SIG-M5 treated with dmso at 0.1 percent for 504 hours (cell line): ENCODE results near the gene ARL4A.
"Not testable (repeated sequence)": the region's sequence is repeated elsewhere in the genome, so short reads cannot be mapped to it uniquely, and the experiment has no call there.

ENCODE experiments used
- DNase-seq: peaks from one replicate; lab custom pipeline; 2025; ENCODE audit not compliant: unreplicated experiment; lab: John Stamatoyannopoulos, UW

Gene ARL4A

GRCh38 chr7:12661581-12661980, 25.9 kb upstream of the ARL4A start:
- DNase-seq = no peak

DNA sequence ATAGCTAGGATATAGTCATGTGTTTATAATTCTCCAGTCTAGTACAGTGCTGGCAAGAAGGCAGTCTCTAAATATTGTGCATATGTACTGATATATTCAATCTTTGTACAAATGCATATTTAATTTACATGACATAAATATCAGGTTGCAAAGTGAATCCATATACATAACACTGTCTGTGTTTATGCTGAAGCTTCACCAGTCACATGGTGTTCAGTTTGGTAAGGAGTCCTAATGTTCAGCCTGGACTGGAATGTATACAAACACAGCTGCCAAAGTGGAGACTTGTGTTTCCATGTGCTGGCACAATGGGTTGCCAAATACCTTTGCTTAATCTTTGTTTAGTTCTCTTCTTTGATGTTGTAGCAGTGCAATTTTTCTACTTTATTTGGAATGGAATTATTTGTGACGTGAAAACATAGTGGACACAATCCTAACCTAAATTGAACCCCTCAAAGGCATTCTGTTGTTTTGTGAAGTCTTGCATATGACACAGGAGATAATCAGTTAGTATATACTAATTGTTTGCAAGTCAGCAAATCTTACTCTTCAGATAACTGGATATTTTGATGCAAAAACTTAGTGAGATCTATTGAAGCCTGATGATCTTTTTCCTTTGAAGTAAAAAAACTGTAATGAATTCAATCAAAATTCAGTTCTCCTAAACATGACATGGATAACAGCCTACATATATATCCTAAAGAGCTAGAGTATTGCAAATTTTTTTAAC, 17.3 kb upstream of the ARL4A start:
- DNase-seq = no peak

DNA sequence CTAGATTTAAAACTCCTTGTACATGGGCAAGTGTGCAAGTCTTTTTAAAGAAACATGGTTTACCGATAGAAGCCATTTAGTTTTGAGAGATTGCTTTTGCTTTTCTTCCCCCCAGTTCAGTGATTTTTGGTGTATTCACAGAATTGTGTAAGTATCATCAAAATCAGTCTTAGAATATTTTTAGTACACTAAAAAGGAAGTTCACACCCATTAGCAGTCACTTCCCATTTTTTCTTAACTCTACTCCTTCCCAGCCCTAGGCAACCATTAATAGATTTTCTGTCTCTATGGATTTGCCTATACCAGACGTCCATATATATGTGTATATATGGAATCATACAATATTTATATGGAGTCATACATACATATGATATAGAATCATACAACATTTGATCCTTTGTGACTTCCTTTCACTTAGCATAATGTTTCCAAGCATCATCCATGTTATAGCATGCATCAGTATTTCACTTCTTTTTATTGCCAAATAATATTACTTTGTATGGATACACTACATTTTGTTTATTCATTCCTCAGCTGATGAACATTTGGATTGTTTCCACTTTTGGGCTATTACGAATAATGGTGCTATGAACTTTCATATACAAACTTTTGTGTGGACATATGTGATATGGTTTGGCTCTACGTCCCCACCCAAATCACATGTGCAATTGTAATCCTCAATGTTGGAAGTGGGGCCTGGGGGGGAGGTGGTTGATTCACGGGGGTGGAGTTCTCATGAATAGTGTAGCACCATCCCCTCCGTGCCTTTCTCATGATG, 16.5 kb upstream of the ARL4A start:
- DNase-seq = peak; percentile 75

GRCh38 chr7:12673436-12673835, 14.0 kb upstream of the ARL4A start:
- not testable (repeated sequence) for DNase-seq

- no peak for DNase-seq
Observed at GRCh38 chr7:12674053-12674452, 13.4 kb upstream of the ARL4A start.

- DNase-seq = peak; percentile 81
Observed at GRCh38 chr7:12674861-12675260, 12.6 kb upstream of the ARL4A start.

DNA sequence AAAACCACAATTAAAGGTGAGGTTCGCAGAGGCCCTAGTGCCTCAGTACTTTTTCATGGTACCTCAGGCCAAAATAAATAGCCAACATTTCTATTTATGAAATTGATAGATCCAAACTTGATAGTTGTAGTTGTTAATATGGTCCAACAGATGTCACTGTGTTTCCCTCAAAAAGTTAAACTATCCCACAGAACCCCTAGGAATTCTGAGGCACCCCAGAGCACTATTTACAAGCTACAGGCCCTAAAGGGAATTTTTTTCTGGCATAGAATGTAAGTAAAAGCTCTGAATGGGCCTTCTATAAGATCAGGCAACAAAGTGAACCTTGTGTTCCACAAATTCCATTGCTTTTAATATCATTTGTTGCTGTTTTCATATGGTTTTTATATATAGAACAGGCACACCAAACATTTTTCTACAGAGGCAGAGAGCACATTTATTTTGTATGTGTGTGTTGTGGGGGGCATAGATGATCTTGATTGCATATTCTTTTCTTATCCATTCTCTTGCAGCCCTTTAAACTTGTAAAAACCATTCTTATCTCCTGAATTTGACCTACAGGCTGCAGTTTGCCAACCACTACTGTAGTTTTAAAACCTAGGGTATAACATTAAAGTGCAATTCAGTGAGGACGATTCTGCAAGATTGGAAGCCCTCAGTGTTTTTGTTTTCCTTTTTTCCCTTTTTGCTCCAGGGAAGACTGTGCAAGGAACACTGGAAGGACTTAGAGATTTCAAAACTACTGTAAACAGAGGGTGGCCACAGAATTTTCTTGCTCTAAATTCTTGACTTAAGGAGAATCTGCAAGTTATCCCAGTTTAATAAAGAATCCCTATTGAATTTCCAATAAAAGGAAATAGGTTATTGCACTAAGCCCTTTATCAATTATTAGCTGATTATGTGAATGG, 3.5 kb upstream of the ARL4A start:
- no peak for DNase-seq

- no peak for DNase-seq
Observed at GRCh38 chr7:12684733-12685132, 2.7 kb upstream of the ARL4A start.

DNA sequence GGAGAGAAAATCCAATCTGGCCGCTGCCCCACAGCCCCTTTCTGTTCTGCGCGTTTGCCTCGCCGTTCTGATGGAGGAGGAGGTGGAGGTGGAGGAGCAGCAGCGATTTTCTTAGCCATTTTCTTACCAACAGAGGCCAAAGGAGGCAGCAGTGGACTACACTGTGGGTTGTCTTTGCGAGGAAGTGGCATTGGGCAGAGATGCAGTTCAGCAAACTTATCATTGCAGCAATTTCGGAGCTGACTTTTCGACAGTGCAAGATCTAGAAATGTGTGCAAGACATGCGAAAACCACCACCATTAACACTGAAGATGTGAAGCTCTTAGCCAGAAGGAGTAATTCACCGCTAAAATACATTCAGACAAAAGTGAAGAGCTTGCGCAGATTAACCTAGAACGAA, 1.9 kb upstream of the ARL4A start:
- DNase-seq = peak; percentile 79

DNA sequence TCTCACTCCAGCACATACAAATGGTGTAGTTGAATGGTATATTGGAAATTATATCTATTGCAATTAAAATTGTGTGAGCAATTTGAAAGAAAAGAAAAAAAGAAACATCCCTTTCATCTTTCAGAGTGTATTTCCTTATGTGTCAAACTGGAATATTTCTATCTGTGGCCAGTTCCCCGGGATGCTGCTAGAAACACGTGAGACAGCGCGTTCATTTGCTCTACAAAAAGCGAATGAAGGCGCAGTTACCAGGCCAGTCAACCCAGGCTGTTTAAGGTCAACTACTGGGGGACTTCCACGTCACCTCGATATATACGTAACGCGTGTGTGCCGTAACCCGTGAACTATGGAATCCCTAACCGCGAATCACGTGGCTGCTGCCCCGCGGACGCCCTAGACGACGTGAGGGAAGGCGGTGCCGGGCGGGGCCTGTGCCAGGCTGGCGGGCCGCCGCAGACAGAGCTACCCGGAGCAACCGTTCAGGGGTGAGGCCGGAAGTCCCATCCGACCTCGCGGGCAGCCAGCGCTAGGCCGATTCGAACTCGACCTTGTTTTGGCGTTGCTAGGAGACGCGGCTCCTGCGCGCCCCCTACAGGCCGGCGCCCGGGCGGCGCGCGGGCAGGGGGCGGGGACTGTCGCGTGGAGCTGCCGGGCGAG, 1.1 kb upstream of the ARL4A start:
- peak; percentile 94 for DNase-seq

DNA sequence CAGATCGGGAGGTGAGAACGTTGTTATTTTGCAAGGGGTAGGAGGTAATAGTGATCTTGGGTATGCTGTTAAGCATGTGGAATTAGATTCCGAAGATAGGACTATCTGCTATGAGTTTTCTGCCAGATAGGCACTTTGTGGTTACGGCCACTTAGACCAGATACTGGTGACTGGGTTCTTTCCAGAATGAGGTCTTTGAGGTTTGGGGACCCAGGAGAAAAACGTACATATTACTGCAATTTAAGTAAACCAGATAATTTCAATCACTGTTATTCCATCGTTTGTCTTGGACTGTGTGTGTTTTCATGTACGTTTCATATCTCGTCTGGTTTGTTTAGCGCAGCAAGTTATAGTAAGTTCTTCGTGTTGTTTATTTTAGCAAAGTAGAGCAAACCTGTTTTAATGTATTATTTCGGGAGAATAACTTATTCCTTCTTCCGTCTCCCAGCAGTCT, 312 bp downstream of the ARL4A start:
- no peak for DNase-seq

DNA sequence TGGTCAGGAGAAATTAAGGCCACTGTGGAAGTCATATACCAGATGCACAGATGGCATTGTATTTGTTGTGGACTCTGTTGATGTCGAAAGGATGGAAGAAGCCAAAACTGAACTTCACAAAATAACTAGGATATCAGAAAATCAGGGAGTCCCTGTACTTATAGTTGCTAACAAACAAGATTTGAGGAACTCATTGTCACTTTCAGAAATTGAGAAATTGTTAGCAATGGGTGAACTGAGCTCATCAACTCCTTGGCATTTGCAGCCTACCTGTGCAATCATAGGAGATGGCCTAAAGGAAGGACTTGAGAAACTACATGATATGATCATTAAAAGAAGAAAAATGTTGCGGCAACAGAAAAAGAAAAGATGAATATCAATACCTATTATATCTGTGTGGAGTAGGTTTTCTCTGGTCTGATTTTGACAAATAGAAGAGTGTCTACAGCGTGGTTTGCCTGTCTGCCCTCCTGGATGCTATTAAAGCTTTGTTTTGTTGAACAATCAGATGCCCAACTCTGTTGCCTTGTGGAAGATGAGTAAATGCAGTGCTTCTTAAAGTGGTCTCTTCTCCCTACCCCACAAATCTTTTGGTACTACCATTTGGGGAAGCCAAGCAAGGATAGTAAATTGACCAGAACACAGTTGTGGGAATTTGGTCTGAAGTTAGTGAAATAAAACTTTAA, 1.2 kb downstream of the ARL4A start:
- not testable (repeated sequence) for DNase-seq

DNA sequence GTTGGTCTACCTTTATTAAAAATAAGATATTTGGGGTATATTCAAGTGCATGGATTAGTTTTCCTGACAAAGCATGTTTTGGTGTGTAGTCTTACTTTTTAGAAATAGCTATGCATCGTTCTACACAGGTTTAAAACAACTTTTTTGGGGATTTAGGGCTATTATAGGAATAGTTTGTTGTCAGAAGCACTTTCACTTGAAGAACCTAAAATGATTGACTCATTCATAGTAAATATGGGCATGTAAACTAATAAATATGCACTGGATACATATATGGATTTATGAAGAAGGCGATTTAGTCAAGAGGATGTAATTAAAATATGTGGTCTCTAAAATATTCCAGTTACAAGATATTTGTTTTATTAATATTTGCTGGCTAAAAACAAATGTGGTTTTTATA, 2.0 kb downstream of the ARL4A start:
- no peak for DNase-seq

DNA sequence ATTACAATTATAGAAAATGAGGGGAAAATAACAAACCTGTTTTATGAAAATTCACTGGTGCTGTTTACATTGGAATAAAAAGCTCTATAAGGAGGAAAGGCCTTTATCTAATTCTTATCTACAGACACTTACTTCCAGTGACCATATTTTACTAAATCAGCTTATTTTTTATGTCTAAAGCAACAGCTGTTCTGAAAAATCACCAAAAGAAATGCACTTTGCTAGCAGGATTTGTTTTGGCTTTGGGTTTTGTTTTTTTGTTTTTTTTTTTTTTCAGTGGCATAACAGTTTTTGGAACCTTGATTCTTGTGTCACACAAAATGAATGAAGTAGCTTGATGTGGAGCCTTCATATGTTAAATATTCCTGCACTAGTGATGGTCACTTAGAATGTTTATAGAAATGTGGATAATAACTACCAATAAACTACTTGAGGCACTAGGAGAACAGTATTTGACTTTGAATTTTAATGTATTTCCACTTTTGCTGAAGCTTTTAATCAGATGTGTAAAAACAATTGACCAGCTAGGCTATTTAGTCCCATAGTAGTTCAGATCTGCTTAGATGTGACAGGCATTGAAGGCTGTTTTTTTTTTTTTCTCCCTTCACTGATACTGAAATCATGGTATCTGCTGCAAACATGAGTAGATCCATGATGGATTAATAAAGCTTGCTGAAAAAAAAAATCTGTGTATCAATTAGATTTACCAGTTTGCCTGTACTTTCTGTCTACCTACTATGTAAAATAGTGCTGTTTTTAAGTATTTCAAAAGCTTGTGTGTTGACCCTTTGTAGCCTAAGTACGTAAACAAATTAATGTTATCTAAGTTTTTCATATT, 2.8 kb downstream of the ARL4A start:
- DNase-seq = no peak

- DNase-seq = not testable (repeated sequence)
Observed at GRCh38 chr7:12691388-12691787, 4.0 kb downstream of the ARL4A start.

GRCh38 chr7:12692035-12692434, 4.6 kb downstream of the ARL4A start:
- DNase-seq = no peak

GRCh38 chr7:12692479-12693259, 5.2 kb downstream of the ARL4A start:
- DNase-seq = no peak

GRCh38 chr7:12694817-12695216, 7.4 kb downstream of the ARL4A start:
- no peak for DNase-seq

GRCh38 chr7:12695965-12696364, 8.5 kb downstream of the ARL4A start:
- DNase-seq = no peak
